HG03575 (cell line): ENCODE measurements around the gene NELFE.
"Not testable (repeated sequence)": the region's sequence is repeated elsewhere in the genome, so short reads cannot be mapped to it uniquely, and the experiment has no call there.

ENCODE experiments used
- ATAC-seq: cut with Tn5 transposase; IDR thresholded peaks from one replicate; pipeline ENCODE4 v1.9.1; 2021; ENCODE audit not compliant: unreplicated experiment, insufficient number of reproducible peaks, low FRiP score; ENCODE audit errors: extremely low read depth

The NELFE gene

GRCh38 chr6:31958741-31959739, at the start of gene NELFE, which contains the start of gene SKIC2:
NELFE (minus strand) TSS chr6:31958971; CDS start chr6:31958446, 525 bp downstream.
SKIC2 (plus strand) TSS chr6:31959175; CDS start chr6:31959193, 18 bp downstream.
- ATAC-seq, result peak; percentile 73

GRCh38 chr6:32008037-32008436, 49.3 kb upstream of the NELFE start:
- not testable (repeated sequence) for ATAC-seq

- ATAC-seq, result not testable (repeated sequence)
Observed at GRCh38 chr6:32007086-32007485, 48.3 kb upstream of the NELFE start.

- not testable (repeated sequence) for ATAC-seq
Observed at GRCh38 chr6:32005991-32006529, 47.3 kb upstream of the NELFE start.

GRCh38 chr6:32005538-32005880, 46.7 kb upstream of the NELFE start:
- ATAC-seq, result not testable (repeated sequence)

GRCh38 chr6:32004864-32005537, 46.2 kb upstream of the NELFE start:
- ATAC-seq, result not testable (repeated sequence)

- not testable (repeated sequence) for ATAC-seq
Observed at GRCh38 chr6:32004393-32004792, 45.6 kb upstream of the NELFE start.

- not testable (repeated sequence) for ATAC-seq
Observed at GRCh38 chr6:32003301-32003700, 44.5 kb upstream of the NELFE start.

GRCh38 chr6:32002546-32003268, 43.9 kb upstream of the NELFE start:
- not testable (repeated sequence) for ATAC-seq

- ATAC-seq, result not testable (repeated sequence)
Observed at GRCh38 chr6:31996385-31996784, 37.6 kb upstream of the NELFE start.

GRCh38 chr6:31994421-31994820, 35.6 kb upstream of the NELFE start:
- ATAC-seq, result not testable (repeated sequence)

GRCh38 chr6:31989363-31989762, 30.6 kb upstream of the NELFE start:
- not testable (repeated sequence) for ATAC-seq

GRCh38 chr6:31981744-31982143, 23.0 kb upstream of the NELFE start, which contains the start of gene C4A:
C4A (plus strand) TSS chr6:31982057; CDS start chr6:31982108, 51 bp downstream.
- not testable (repeated sequence) for ATAC-seq

GRCh38 chr6:31980998-31981397, 22.2 kb upstream of the NELFE start:
- not testable (repeated sequence) for ATAC-seq

GRCh38 chr6:31980195-31980876, 21.6 kb upstream of the NELFE start:
- not testable (repeated sequence) for ATAC-seq

- ATAC-seq, result no peak
Observed at GRCh38 chr6:31979238-31979898, 20.6 kb upstream of the NELFE start.

- no peak for ATAC-seq
Observed at GRCh38 chr6:31978831-31979230, 20.1 kb upstream of the NELFE start.
